ENCODE measurements around the gene GEN1. TPM values are rescaled to one million over a fixed set of nuclear protein-coding genes. Genes with fewer than 3 reads are reported as not detected.

The GEN1 gene
- total and polyA plus RNA-seq, 2 donors from 2014 or later: 1.4 to 6.2 TPM

GRCh38 chr2:17713291-17713690, 40.6 kb upstream of the GEN1 start:
- FAIRE-seq: no peak

GRCh38 chr2:17717666-17718065, 36.3 kb upstream of the GEN1 start:
- intact Hi-C loops (cut with DNase I): no loop called here
- Histone ChIP-seq H3K36me3 (ENCODE audit: control insufficient read depth in 2 of 3, insufficient read depth in 3 of 3, low read length in 3 of 3) (peaks cover 3 to 11% (median 10%) of the 10 kb centered on the region in 3 donors), H3K27me3 (ENCODE audit: control insufficient read depth, insufficient read depth, low read length) (no peaks in the 10 kb centered on the region), H3K4me3 (ENCODE audit: low read length in 3 of 3) (no peak overlapping the region), H3K9ac (ENCODE audit: low read length in 3 of 3) (no peak overlapping the region), H3K4me1 (ENCODE audit: control insufficient read depth in 2 of 3, insufficient read depth in 2 of 3, low read depth in 1 of 3, low read length in 3 of 3) (no peaks in the 10 kb centered on the region), H3K9me3 (ENCODE audit: control insufficient read depth in 2 of 3, insufficient read depth in 1 of 3, low read length in 3 of 3) (no peaks in the 10 kb centered on the region), H3K27ac (ENCODE audit: low read depth in 2 of 2, low read length in 2 of 2) (no peak overlapping the region)
- TF ChIP-seq CTCF (IDR thresholded peaks at IDR 0.05; ENCODE audit: borderline replicate concordance, extremely low read depth, insufficient read depth): no peak
- DNase-seq (no peak), FAIRE-seq (no peak)

More at GRCh38 chr2:17713291-17713690, 40.6 kb upstream of the GEN1 start:
- intact Hi-C loops (cut with DNase I): no loop called here
- no peak for TF ChIP-seq CTCF (IDR thresholded peaks at IDR 0.05; ENCODE audit: borderline replicate concordance, extremely low read depth, insufficient read depth)
- no peaks in the 10 kb centered on the region for H3K27me3 ChIP-seq (ENCODE audit: control insufficient read depth, insufficient read depth, low read length)
- peaks cover 0 to 15% (median 10%) of the 10 kb centered on the region in 3 donors for H3K36me3 ChIP-seq (ENCODE audit: control insufficient read depth in 2 of 3, insufficient read depth in 3 of 3, low read length in 3 of 3)
- H3K27ac ChIP-seq (ENCODE audit: low read depth in 2 of 2, low read length in 2 of 2): no peak overlapping the region
- H3K9ac ChIP-seq (ENCODE audit: low read length in 3 of 3): no peak overlapping the region
- no peaks in the 10 kb centered on the region for H3K9me3 ChIP-seq (ENCODE audit: control insufficient read depth in 2 of 3, insufficient read depth in 1 of 3, low read length in 3 of 3)
- no peak overlapping the region for H3K4me3 ChIP-seq (ENCODE audit: low read length in 3 of 3)
- no peaks in the 10 kb centered on the region for H3K4me1 ChIP-seq (ENCODE audit: control insufficient read depth in 2 of 3, insufficient read depth in 2 of 3, low read depth in 1 of 3, low read length in 3 of 3)
- no peak for DNase-seq

- no peak for DNase-seq
- intact Hi-C loops (cut with DNase I): no loop called here
- TF ChIP-seq CTCF (IDR thresholded peaks at IDR 0.05; ENCODE audit: borderline replicate concordance, extremely low read depth, insufficient read depth): no peak
- H3K9me3 ChIP-seq (ENCODE audit: control insufficient read depth in 2 of 3, insufficient read depth in 1 of 3, low read length in 3 of 3): no peaks in the 10 kb centered on the region
- peaks cover 3 to 9% (median 6%) of the 10 kb centered on the region in 3 donors for H3K36me3 ChIP-seq (ENCODE audit: control insufficient read depth in 2 of 3, insufficient read depth in 3 of 3, low read length in 3 of 3)
- H3K27me3 ChIP-seq (ENCODE audit: control insufficient read depth, insufficient read depth, low read length): no peaks in the 10 kb centered on the region
- no peak overlapping the region for H3K27ac ChIP-seq (ENCODE audit: low read depth in 2 of 2, low read length in 2 of 2)
- no peak overlapping the region for H3K9ac ChIP-seq (ENCODE audit: low read length in 3 of 3)
- no peak overlapping the region for H3K4me3 ChIP-seq (ENCODE audit: low read length in 3 of 3)
- FAIRE-seq: no peak
- H3K4me1 ChIP-seq (ENCODE audit: control insufficient read depth in 2 of 3, insufficient read depth in 2 of 3, low read depth in 1 of 3, low read length in 3 of 3): no peaks in the 10 kb centered on the region
Measured at GRCh38 chr2:17718689-17719088, 35.2 kb upstream of the GEN1 start.

Measured in kidney (tissue), 14 donors.